Adrenal gland (tissue), 5 donors: ENCODE data around the gene AFF1.

Experiments
- POLR2A ChIP-seq, 2 donors: fragments of 450-650 bp; IDR thresholded peaks; one replicate each; pipeline ENCODE4 v1.6.1; 2017; ENCODE audit warnings: antibody characterized with exemption in 2 of 2, mild to moderate bottlenecking in 2 of 2, moderate library complexity in 1 of 2
- TF ChIP-seq, protein P1 (sequence below), 6 experiments: fragments of 450-650 bp in 4 of 6; fragments of 200-600 bp in 2 of 6; sonication (generic) in 1 of 6; IDR thresholded peaks; 1 replicate in 5 of 6; 2 replicates in 1 of 6; pipeline versions ENCODE4 v1.5.1 to v1.8.0; 2016 to 2021; ENCODE audit warnings: antibody characterized with exemption in 6 of 6, mild to moderate bottlenecking in 2 of 6, moderate library complexity in 1 of 6
- donor health status: DM: no; HTN: no; CAD: no.

- TF ChIP-seq, protein P1, sequence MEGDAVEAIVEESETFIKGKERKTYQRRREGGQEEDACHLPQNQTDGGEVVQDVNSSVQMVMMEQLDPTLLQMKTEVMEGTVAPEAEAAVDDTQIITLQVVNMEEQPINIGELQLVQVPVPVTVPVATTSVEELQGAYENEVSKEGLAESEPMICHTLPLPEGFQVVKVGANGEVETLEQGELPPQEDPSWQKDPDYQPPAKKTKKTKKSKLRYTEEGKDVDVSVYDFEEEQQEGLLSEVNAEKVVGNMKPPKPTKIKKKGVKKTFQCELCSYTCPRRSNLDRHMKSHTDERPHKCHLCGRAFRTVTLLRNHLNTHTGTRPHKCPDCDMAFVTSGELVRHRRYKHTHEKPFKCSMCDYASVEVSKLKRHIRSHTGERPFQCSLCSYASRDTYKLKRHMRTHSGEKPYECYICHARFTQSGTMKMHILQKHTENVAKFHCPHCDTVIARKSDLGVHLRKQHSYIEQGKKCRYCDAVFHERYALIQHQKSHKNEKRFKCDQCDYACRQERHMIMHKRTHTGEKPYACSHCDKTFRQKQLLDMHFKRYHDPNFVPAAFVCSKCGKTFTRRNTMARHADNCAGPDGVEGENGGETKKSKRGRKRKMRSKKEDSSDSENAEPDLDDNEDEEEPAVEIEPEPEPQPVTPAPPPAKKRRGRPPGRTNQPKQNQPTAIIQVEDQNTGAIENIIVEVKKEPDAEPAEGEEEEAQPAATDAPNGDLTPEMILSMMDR (IDR thresholded peaks at IDR 0.05), result no peak
- no peak for TF ChIP-seq POLR2A (IDR thresholded peaks at IDR 0.05)
These were observed 253.2 kb downstream of the AFF1 start for GRCh38 chr4:87188048-87188447.
